GM12878 (cell line): ENCODE results near the gene DNMT3A. TPM values are rescaled to one million over a fixed set of nuclear protein-coding genes. Genes with fewer than 3 reads are reported as not detected.

Experiments
- ATAC-seq: fragments of 200-7000 bp; cut with Tn5 transposase; 3 replicates; pipeline ENCODE4 v1.9.1; 2020; ENCODE audit warnings: mild to moderate bottlenecking, moderate library complexity
- BruUV-seq: library from RNA; stranded (reverse); fragments of 400-500 nt; replicated peaks from 2 replicates; lab custom pipeline; 2021; lab: Mats Ljungman, UMichigan
- CTCF ChIA-PET: fragments of 300-600 bp; sonication (Branson Sonifier 250); formaldehyde crosslinking; extraction: SDS; loops from one replicate; lab custom pipeline; 2021; ENCODE audit warnings: inconsistent platforms; lab: Yijun Ruan, JAX
- POLR2A ChIA-PET: fragments of 350-600 bp; formaldehyde crosslinking; extraction: SDS; loops from one replicate; lab custom pipeline; 2021; ENCODE audit warnings: inconsistent platforms; lab: Charles Lee
- RAD21 ChIA-PET: fragments of 300-600 bp; sonication (Branson Sonifier 250); formaldehyde crosslinking; loops from one replicate; lab custom pipeline; 2023; ENCODE audit warnings: antibody characterized with exemption; ENCODE audit not compliant: unreplicated experiment; lab: Charles Lee
- SMC1A ChIA-PET: fragments of 300-600 bp; sonication (Branson Sonifier 250); formaldehyde crosslinking; loops from one replicate; lab custom pipeline; 2023; ENCODE audit not compliant: unreplicated experiment, uncharacterized antibody; lab: Charles Lee
- DNase-seq: peaks from one replicate; pipeline ENCODE4 v3.0.0-alpha.2; 2011; ENCODE audit warnings: low read depth, low spot score
- FAIRE-seq: peaks from 3 replicates; lab custom pipeline; 2011; peaks lifted over from hg19 to GRCh38; lab: Jason Lieb, UNC
- H2AFZ ChIP-seq: 2 replicates; pipeline ENCODE4 v1.6.0; 2011; ENCODE audit warnings: low read depth, low read length, control low read depth; ENCODE audit not compliant: control insufficient read depth
- H3K27ac ChIP-seq: 2 replicates; pipeline ENCODE4 v1.5.1; 2011; ENCODE audit warnings: control low read depth; ENCODE audit not compliant: control insufficient read depth, insufficient read depth
- H3K27me3 ChIP-seq, 2 experiments: replicated peaks in 1 of 2; 2 replicates each; pipeline versions ENCODE4 v1.6.0 to v1.6.1; 2011; ENCODE audit warnings: low read length in 1 of 2; ENCODE audit not compliant: control insufficient read depth in 2 of 2, insufficient read depth in 2 of 2
- H3K36me3 ChIP-seq, 2 experiments: 2 replicates each; pipeline ENCODE4 v1.5.1; 2011; ENCODE audit warnings: low read length in 1 of 2; ENCODE audit not compliant: control insufficient read depth in 2 of 2, insufficient read depth in 2 of 2
- H3K4me1 ChIP-seq: 2 replicates; pipeline ENCODE4 v1.6.1; 2011; ENCODE audit warnings: mild to moderate bottlenecking, low read length, moderate library complexity, mixed read lengths; ENCODE audit not compliant: control insufficient read depth, insufficient read depth
- H3K4me2 ChIP-seq: 2 replicates; pipeline ENCODE4 v1.6.0; 2011; ENCODE audit warnings: control low read depth; ENCODE audit not compliant: control insufficient read depth, insufficient read depth
- H3K4me3 ChIP-seq: fragments of 200-600 bp; sonication (generic); 2 replicates; pipeline ENCODE4 v1.5.1; 2016
- H3K79me2 ChIP-seq: 2 replicates; pipeline ENCODE4 v1.6.0; 2011; ENCODE audit warnings: low read length; ENCODE audit not compliant: control insufficient read depth, insufficient read depth
- H3K9ac ChIP-seq: 2 replicates; pipeline ENCODE4 v1.8.0; 2011; ENCODE audit warnings: low read length, control low read depth, mixed read lengths; ENCODE audit not compliant: control insufficient read depth, insufficient read depth
- H3K9me3 ChIP-seq: replicated peaks from 3 replicates; pipeline ENCODE4 v1.5.1; 2011; ENCODE audit warnings: mild to moderate bottlenecking, low read length; ENCODE audit not compliant: control insufficient read depth, insufficient read depth
- H4K20me1 ChIP-seq: 2 replicates; pipeline ENCODE4 v1.6.0; 2011; ENCODE audit not compliant: control insufficient read depth, insufficient read depth
- CBX5 ChIP-seq: sonication (generic); IDR thresholded peaks from 2 replicates; pipeline ENCODE4 v1.6.1; 2016; ENCODE audit warnings: low read depth, moderate library complexity, mild to moderate bottlenecking, inconsistent platforms
- CREM ChIP-seq: IDR thresholded peaks from 2 replicates; pipeline ENCODE4 v1.6.1; 2014; ENCODE audit warnings: antibody characterized with exemption, low read depth
- IKZF1 ChIP-seq: fragments of 450-650 bp; conservative IDR thresholded peaks from 2 replicates; pipeline ENCODE4 v1.6.1; 2017; ENCODE audit warnings: antibody characterized with exemption, mild to moderate bottlenecking
- WGBS: methylation state at CpG from one replicate; pipeline ENCODE4 v1.1.6; 2016; ENCODE audit warnings: low lambda C conversion rate; ENCODE audit not compliant: insufficient replicate concordance, insufficient coverage; ENCODE audit errors: missing lambda C conversion rate; 5-methylcytosine and 5-hydroxymethylcytosine counted together
- in situ Hi-C: fragments of 300-500 bp; cut with MboI; formaldehyde crosslinking; loops from 9 replicates; pipeline ENCODE4 v1.14.3; 2018; ENCODE audit warnings: mixed read lengths
- intact Hi-C: fragments of 100-400 bp; cut with micrococcal nuclease; formaldehyde crosslinking; loops from one replicate; pipeline ENCODE4 v1.14.2; 2022; ENCODE audit not compliant: unreplicated experiment
- polyA plus RNA-seq, 11 experiments: library from polyadenylated mRNA; depleted of rRNA in 4 of 11; unstranded in 6 of 11; stranded (reverse) in 5 of 11; fragments of >200 nt; fragmentation: Nextera tagmentation in 4 of 11; fragmentation: Illumina TruSeq in 1 of 11; extraction: Ambion mirVana in 4 of 11; extraction: Trizol in 1 of 11; gene quantifications; 1 replicate in 1 of 11; 2 replicates in 10 of 11; pipeline versions ENCODE4 v1.2.1 to v1.2.3, GENCODE V29; 2011 to 2016; ENCODE audit warnings: inconsistent platforms in 2 of 11, missing spikeins in 2 of 11, low read depth in 1 of 11
- total RNA-seq, 4 experiments: library from RNA; depleted of rRNA in 3 of 4; stranded (reverse); fragments of >200 nt in 3 of 4; fragmentation: Illumina TruSeq in 1 of 4; extraction: Trizol in 1 of 4; gene quantifications; 2 replicates each; pipeline versions ENCODE4 v1.2.1 to v1.2.3, GENCODE V29; 2013 to 2021
- TF ChIP-seq, protein P1 (sequence below), 3 experiments: IDR thresholded peaks in 2 of 3; conservative IDR thresholded peaks in 1 of 3; 2 replicates each; pipeline ENCODE4 v1.5.1; 2011; ENCODE audit warnings: low read depth in 3 of 3, low read length in 3 of 3, mild to moderate bottlenecking in 3 of 3, control low read depth in 2 of 3, moderate library complexity in 2 of 3, inconsistent platforms in 1 of 3, mixed read lengths in 1 of 3; ENCODE audit not compliant: control insufficient read depth in 2 of 3, insufficient read depth in 1 of 3; ENCODE audit errors: extremely low read depth in 1 of 3

DNMT3A gene
- total and polyA plus RNA-seq, 10 of the 15 experiments (the other 5 are each of a cell fraction or from before 2014, with no cell fraction given): 7.4 to 51.6 (median 17.4) TPM

GRCh38 chr2:25194576-25195122 lies 147.1 kb downstream of the DNMT3A start:
- CTCF ChIA-PET: interaction anchor here (1.0 to 4.4 kb wide), 6 partner anchors 16 to 772 kb away, joined by 3 to 132 read pairs (median 5); partner anchors contain the start of gene POMC
- BruUV-seq: no TSS peak
- ATAC-seq (no peak), FAIRE-seq (no peak)
- in situ Hi-C loops (loop anchor here (5.0 kb wide), 1 partner anchor 217 kb away; no protein-coding TSS in a partner anchor), intact Hi-C loops (no loop called here)
- no peak overlapping the region for H3K27ac ChIP-seq
- no peak overlapping the region for H3K4me2 ChIP-seq
- POLR2A ChIA-PET: no interaction called here
- no peaks in the 10 kb centered on the region for H3K79me2 ChIP-seq
- H3K9me3 ChIP-seq: no peaks in the 10 kb centered on the region
- no peak overlapping the region for H3K4me3 ChIP-seq
- 66% methylated on average over 9 of the region's 9 CpGs for WGBS
- peaks cover 4% of the 10 kb centered on the region; the same call in 1 of the 2 replicates for H3K4me1 ChIP-seq
- SMC1A ChIA-PET: interaction anchor here (0.9 to 3.5 kb wide), 6 partner anchors 28 to 412 kb away, joined by 3 to 70 read pairs (median 6); partner anchors contain the start of gene POMC
- H3K36me3 ChIP-seq: no peaks in the 10 kb centered on the region
- no peaks in the 10 kb centered on the region for H4K20me1 ChIP-seq
- H2AFZ ChIP-seq: no peak overlapping the region
- no peak overlapping the region for H3K9ac ChIP-seq
- TF ChIP-seq CREM: no peak
- TF ChIP-seq CBX5: no peak
- TF ChIP-seq IKZF1: no peak
- TF ChIP-seq, protein P1, sequence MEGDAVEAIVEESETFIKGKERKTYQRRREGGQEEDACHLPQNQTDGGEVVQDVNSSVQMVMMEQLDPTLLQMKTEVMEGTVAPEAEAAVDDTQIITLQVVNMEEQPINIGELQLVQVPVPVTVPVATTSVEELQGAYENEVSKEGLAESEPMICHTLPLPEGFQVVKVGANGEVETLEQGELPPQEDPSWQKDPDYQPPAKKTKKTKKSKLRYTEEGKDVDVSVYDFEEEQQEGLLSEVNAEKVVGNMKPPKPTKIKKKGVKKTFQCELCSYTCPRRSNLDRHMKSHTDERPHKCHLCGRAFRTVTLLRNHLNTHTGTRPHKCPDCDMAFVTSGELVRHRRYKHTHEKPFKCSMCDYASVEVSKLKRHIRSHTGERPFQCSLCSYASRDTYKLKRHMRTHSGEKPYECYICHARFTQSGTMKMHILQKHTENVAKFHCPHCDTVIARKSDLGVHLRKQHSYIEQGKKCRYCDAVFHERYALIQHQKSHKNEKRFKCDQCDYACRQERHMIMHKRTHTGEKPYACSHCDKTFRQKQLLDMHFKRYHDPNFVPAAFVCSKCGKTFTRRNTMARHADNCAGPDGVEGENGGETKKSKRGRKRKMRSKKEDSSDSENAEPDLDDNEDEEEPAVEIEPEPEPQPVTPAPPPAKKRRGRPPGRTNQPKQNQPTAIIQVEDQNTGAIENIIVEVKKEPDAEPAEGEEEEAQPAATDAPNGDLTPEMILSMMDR (IDR thresholded peaks at IDR 0.05 in 2 of 3, conservative IDR thresholded peaks at IDR 0.05 in 1 of 3; ENCODE audit: control insufficient read depth in 2 of 3, extremely low read depth in 1 of 3, insufficient read depth in 1 of 3, low read depth in 3 of 3, low read length in 3 of 3): no peak
- TF ChIP-seq, all 136 proteins: peak for 0
- DNase-seq: no peak
- no peaks in the 10 kb centered on the region for H3K27me3 ChIP-seq
- RAD21 ChIA-PET: interaction anchor here (1.2 to 5.0 kb wide), 3 partner anchors 10 to 34 kb away, joined by 3 to 79 read pairs (median 7); no protein-coding TSS in a partner anchor
